Liver (tissue), 9 donors: Measurements from ENCODE around the gene SLC26A9. TPM values are rescaled to one million over a fixed set of nuclear protein-coding genes. Genes with fewer than 3 reads are reported as not detected.

Source experiments
- DNase-seq: peaks from one replicate; pipeline ENCODE4 v3.0.0-alpha.2; 2017; ENCODE audit warnings: low spot score
- H3K27ac ChIP-seq, 2 donors: one replicate each; pipeline ENCODE4 v1.7.0; 2013; ENCODE audit warnings: inconsistent platforms in 2 of 2, low read length in 2 of 2, control low read depth in 1 of 2, low read depth in 1 of 2, mild to moderate bottlenecking in 1 of 2
- H3K27me3 ChIP-seq, 4 donors: one replicate each; pipeline versions ENCODE4 v1.6.1 to v1.7.0; 2013; ENCODE audit warnings: low read length in 3 of 4, inconsistent platforms in 1 of 4, mild to moderate bottlenecking in 1 of 4, moderate library complexity in 1 of 4; ENCODE audit not compliant: control insufficient read depth in 4 of 4, insufficient read depth in 4 of 4
- H3K36me3 ChIP-seq, 4 donors: one replicate each; pipeline versions ENCODE4 v1.6.1 to v1.7.0; 2013; ENCODE audit warnings: low read length in 3 of 4, mild to moderate bottlenecking in 3 of 4, low read depth in 1 of 4, moderate library complexity in 1 of 4; ENCODE audit not compliant: control insufficient read depth in 4 of 4, insufficient read depth in 3 of 4
- H3K4me1 ChIP-seq, 4 donors: one replicate each; pipeline versions ENCODE4 v1.6.1 to v1.7.0; 2013; ENCODE audit warnings: low read length in 3 of 4, mild to moderate bottlenecking in 3 of 4, moderate library complexity in 1 of 4; ENCODE audit not compliant: control insufficient read depth in 4 of 4, insufficient read depth in 4 of 4
- H3K4me3 ChIP-seq, 3 donors: one replicate each; pipeline versions ENCODE4 v1.6.1 to v1.7.0; 2013; ENCODE audit warnings: low read length in 3 of 3, control low read depth in 1 of 3, low read depth in 1 of 3, mild to moderate bottlenecking in 1 of 3
- H3K9ac ChIP-seq, 2 donors: one replicate each; pipeline ENCODE4 v1.7.0; 2013; ENCODE audit warnings: low read length in 2 of 2, mild to moderate bottlenecking in 2 of 2, moderate library complexity in 2 of 2, control low read depth in 1 of 2, low read depth in 1 of 2
- H3K9me3 ChIP-seq, 4 donors: one replicate each; pipeline versions ENCODE4 v1.6.1 to v1.7.0; 2013; ENCODE audit warnings: low read length in 3 of 4; ENCODE audit not compliant: control insufficient read depth in 4 of 4
- EGR1 ChIP-seq, 2 donors: IDR thresholded peaks; 2 replicates each; pipeline ENCODE4 v1.6.1; 2016 to 2018; ENCODE audit warnings: antibody characterized with exemption in 2 of 2, low read depth in 2 of 2
- FOXA1 ChIP-seq: IDR thresholded peaks from 2 replicates; pipeline ENCODE4 v1.6.1; 2016; ENCODE audit warnings: antibody characterized with exemption
- FOXA2 ChIP-seq: IDR thresholded peaks from 2 replicates; pipeline ENCODE4 v1.6.1; 2016; ENCODE audit warnings: antibody characterized with exemption
- GABPA ChIP-seq, 2 donors: IDR thresholded peaks in 1 of 2; conservative IDR thresholded peaks in 1 of 2; 2 replicates each; pipeline ENCODE4 v1.6.1; 2016; ENCODE audit warnings: antibody characterized with exemption in 2 of 2, mild to moderate bottlenecking in 1 of 2, moderate library complexity in 1 of 2
- HNF4A ChIP-seq, 2 donors: conservative IDR thresholded peaks; 2 replicates each; pipeline ENCODE4 v1.6.1; 2016; ENCODE audit warnings: antibody characterized with exemption in 2 of 2, mild to moderate bottlenecking in 2 of 2
- HNF4G ChIP-seq: IDR thresholded peaks from 2 replicates; pipeline ENCODE4 v1.6.1; 2016; ENCODE audit warnings: antibody characterized with exemption
- JUND ChIP-seq, 2 donors: IDR thresholded peaks; 2 replicates each; pipeline ENCODE4 v1.6.1; 2016; ENCODE audit warnings: antibody characterized with exemption in 2 of 2
- NR2F2 ChIP-seq: IDR thresholded peaks from 2 replicates; pipeline ENCODE4 v1.6.1; 2016; ENCODE audit warnings: antibody characterized with exemption
- RAD21 ChIP-seq, 2 donors: IDR thresholded peaks; 2 replicates each; pipeline ENCODE4 v1.6.1; 2016; ENCODE audit warnings: antibody characterized with exemption in 2 of 2, mild to moderate bottlenecking in 2 of 2
- RXRA ChIP-seq, 2 donors: IDR thresholded peaks; 2 replicates each; pipeline ENCODE4 v1.6.1; 2017 to 2018; ENCODE audit warnings: antibody characterized with exemption in 2 of 2, mild to moderate bottlenecking in 1 of 2
- SP1 ChIP-seq: IDR thresholded peaks from 2 replicates; pipeline ENCODE4 v1.6.1; 2018; ENCODE audit warnings: antibody characterized with exemption, mild to moderate bottlenecking
- TAF1 ChIP-seq: conservative IDR thresholded peaks from 2 replicates; pipeline ENCODE4 v1.6.1; 2016; ENCODE audit warnings: antibody characterized with exemption, mild to moderate bottlenecking
- YY1 ChIP-seq: IDR thresholded peaks from 2 replicates; pipeline ENCODE4 v1.6.1; 2016; ENCODE audit warnings: antibody characterized with exemption, mild to moderate bottlenecking
- polyA plus RNA-seq, 2 donors: library from polyadenylated mRNA; stranded (reverse) in 1 of 2; unstranded in 1 of 2; fragments of 200-250 nt in 1 of 2; fragments of >200 nt in 1 of 2; fragmentation: Nextera tagmentation in 1 of 2; extraction: Ambion mirVana in 1 of 2; gene quantifications; one replicate each; pipeline versions ENCODE4 v1.2.1 to v1.2.3, GENCODE V29; 2013 to 2015
- total RNA-seq, 2 donors: library from RNA; depleted of rRNA; stranded (reverse); fragments of >200 nt; gene quantifications; one replicate each; pipeline ENCODE4 v1.2.3, GENCODE V29; 2014
- TF ChIP-seq, protein P1 (sequence below): fragments of 150-350 bp; IDR thresholded peaks from 2 replicates; pipeline ENCODE4 v1.5.1; 2017; ENCODE audit warnings: improper control_type of control experiment, low read depth, low read length; ENCODE audit not compliant: missing input control
- TF ChIP-seq, protein P2 (sequence below): IDR thresholded peaks from 2 replicates; pipeline ENCODE4 v1.6.1; 2016; ENCODE audit warnings: antibody characterized with exemption
- TF ChIP-seq, protein P3 (sequence below): IDR thresholded peaks from 2 replicates; pipeline ENCODE4 v1.6.1; 2016; ENCODE audit warnings: antibody characterized with exemption, mild to moderate bottlenecking
- TF ChIP-seq, protein P4 (sequence below): IDR thresholded peaks from 2 replicates; pipeline ENCODE4 v1.6.1; 2016; ENCODE audit warnings: antibody characterized with exemption
- TF ChIP-seq, protein P5 (sequence below): IDR thresholded peaks from 2 replicates; pipeline ENCODE4 v1.6.1; 2016; ENCODE audit warnings: antibody characterized with exemption
- donor health status: healthy.
- donor health status: healthy.
- donor health status: healthy.
- donor health status: healthy.
- donor health status: healthy.

Gene SLC26A9
- total and polyA plus RNA-seq, 4 donors = not detected

DNA sequence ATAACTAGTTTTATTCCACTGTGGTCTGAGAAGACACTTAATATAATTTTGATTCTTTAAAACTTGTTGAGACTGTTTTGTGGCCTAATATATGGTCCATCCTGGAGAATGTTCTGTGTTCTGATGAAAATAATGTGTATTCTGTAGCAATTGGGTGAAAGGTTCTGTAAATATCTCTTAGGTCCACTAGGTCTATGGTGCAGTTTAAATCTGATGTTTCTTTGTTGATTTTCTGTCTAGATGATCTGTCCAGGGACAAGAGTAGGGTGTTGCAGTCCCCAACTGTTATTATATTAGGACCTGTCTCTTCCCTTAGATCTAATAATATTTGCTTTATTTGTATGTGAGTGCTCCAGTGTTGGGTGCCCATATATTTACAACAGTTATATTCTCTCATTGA, 59.5 kb downstream of the SLC26A9 start:
- DNase-seq = no peak
- H3K36me3 ChIP-seq = no peaks in the 10 kb centered on the region
- H3K27ac ChIP-seq = no peak overlapping the region
- H3K9me3 ChIP-seq = no peaks in the 10 kb centered on the region
- no peak overlapping the region for H3K4me3 ChIP-seq
- H3K4me1 ChIP-seq = peaks cover 0 to 7% (median 3%) of the 10 kb centered on the region in 4 donors
- TF ChIP-seq, protein P1, sequence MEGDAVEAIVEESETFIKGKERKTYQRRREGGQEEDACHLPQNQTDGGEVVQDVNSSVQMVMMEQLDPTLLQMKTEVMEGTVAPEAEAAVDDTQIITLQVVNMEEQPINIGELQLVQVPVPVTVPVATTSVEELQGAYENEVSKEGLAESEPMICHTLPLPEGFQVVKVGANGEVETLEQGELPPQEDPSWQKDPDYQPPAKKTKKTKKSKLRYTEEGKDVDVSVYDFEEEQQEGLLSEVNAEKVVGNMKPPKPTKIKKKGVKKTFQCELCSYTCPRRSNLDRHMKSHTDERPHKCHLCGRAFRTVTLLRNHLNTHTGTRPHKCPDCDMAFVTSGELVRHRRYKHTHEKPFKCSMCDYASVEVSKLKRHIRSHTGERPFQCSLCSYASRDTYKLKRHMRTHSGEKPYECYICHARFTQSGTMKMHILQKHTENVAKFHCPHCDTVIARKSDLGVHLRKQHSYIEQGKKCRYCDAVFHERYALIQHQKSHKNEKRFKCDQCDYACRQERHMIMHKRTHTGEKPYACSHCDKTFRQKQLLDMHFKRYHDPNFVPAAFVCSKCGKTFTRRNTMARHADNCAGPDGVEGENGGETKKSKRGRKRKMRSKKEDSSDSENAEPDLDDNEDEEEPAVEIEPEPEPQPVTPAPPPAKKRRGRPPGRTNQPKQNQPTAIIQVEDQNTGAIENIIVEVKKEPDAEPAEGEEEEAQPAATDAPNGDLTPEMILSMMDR = no peak
- TF ChIP-seq NR2F2 = no peak
- peak; percentile 22 for TF ChIP-seq YY1
- peak; percentile 100 for TF ChIP-seq FOXA2
- peak; percentile 93 to 95 for TF ChIP-seq RXRA (IDR thresholded peaks at IDR 0.05)
- TF ChIP-seq, protein P2, sequence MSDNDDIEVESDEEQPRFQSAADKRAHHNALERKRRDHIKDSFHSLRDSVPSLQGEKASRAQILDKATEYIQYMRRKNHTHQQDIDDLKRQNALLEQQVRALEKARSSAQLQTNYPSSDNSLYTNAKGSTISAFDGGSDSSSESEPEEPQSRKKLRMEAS = peak; percentile 17
- TF ChIP-seq TAF1 = no peak
- peak; percentile 92 to 95 for TF ChIP-seq HNF4A (conservative IDR thresholded peaks at IDR 0.05)
- peak; percentile 98 for TF ChIP-seq FOXA1
- TF ChIP-seq, protein P3, sequence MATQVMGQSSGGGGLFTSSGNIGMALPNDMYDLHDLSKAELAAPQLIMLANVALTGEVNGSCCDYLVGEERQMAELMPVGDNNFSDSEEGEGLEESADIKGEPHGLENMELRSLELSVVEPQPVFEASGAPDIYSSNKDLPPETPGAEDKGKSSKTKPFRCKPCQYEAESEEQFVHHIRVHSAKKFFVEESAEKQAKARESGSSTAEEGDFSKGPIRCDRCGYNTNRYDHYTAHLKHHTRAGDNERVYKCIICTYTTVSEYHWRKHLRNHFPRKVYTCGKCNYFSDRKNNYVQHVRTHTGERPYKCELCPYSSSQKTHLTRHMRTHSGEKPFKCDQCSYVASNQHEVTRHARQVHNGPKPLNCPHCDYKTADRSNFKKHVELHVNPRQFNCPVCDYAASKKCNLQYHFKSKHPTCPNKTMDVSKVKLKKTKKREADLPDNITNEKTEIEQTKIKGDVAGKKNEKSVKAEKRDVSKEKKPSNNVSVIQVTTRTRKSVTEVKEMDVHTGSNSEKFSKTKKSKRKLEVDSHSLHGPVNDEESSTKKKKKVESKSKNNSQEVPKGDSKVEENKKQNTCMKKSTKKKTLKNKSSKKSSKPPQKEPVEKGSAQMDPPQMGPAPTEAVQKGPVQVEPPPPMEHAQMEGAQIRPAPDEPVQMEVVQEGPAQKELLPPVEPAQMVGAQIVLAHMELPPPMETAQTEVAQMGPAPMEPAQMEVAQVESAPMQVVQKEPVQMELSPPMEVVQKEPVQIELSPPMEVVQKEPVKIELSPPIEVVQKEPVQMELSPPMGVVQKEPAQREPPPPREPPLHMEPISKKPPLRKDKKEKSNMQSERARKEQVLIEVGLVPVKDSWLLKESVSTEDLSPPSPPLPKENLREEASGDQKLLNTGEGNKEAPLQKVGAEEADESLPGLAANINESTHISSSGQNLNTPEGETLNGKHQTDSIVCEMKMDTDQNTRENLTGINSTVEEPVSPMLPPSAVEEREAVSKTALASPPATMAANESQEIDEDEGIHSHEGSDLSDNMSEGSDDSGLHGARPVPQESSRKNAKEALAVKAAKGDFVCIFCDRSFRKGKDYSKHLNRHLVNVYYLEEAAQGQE = peak; percentile 74
- TF ChIP-seq SP1 = peak; percentile 93
- TF ChIP-seq, protein P4, sequence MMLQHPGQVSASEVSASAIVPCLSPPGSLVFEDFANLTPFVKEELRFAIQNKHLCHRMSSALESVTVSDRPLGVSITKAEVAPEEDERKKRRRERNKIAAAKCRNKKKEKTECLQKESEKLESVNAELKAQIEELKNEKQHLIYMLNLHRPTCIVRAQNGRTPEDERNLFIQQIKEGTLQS = no peak
- TF ChIP-seq EGR1 (IDR thresholded peaks at IDR 0.05; ENCODE audit: low read depth in 2 of 2) = no peak
- TF ChIP-seq HNF4G = peak; percentile 56
- no peak for TF ChIP-seq JUND (IDR thresholded peaks at IDR 0.05)
- TF ChIP-seq, protein P5, sequence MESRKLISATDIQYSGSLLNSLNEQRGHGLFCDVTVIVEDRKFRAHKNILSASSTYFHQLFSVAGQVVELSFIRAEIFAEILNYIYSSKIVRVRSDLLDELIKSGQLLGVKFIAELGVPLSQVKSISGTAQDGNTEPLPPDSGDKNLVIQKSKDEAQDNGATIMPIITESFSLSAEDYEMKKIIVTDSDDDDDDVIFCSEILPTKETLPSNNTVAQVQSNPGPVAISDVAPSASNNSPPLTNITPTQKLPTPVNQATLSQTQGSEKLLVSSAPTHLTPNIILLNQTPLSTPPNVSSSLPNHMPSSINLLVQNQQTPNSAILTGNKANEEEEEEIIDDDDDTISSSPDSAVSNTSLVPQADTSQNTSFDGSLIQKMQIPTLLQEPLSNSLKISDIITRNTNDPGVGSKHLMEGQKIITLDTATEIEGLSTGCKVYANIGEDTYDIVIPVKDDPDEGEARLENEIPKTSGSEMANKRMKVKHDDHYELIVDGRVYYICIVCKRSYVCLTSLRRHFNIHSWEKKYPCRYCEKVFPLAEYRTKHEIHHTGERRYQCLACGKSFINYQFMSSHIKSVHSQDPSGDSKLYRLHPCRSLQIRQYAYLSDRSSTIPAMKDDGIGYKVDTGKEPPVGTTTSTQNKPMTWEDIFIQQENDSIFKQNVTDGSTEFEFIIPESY = peak; percentile 66
- TF ChIP-seq RAD21 (IDR thresholded peaks at IDR 0.05) = peak; percentile 21 to 23
- no peak for TF ChIP-seq GABPA (IDR thresholded peaks at IDR 0.05 in 1 of 2, conservative IDR thresholded peaks at IDR 0.05 in 1 of 2)
- H3K27me3 ChIP-seq = no peaks in the 10 kb centered on the region
- no peak overlapping the region for H3K9ac ChIP-seq
